Lower leg skin (tissue), 3 donors: ENCODE data around the gene CLP1.

Experiments
- POLR2A ChIP-seq, 2 donors: fragments of 450-650 bp; IDR thresholded peaks; one replicate each; pipeline ENCODE4 v1.6.1; 2016 to 2017; ENCODE audit warnings: antibody characterized with exemption in 2 of 2, mild to moderate bottlenecking in 1 of 2, moderate library complexity in 1 of 2
- TF ChIP-seq, protein P1 (sequence below), 3 donors: fragments of 450-650 bp; IDR thresholded peaks; one replicate each; pipeline ENCODE4 v1.5.1; 2016; ENCODE audit warnings: antibody characterized with exemption in 3 of 3, mild to moderate bottlenecking in 3 of 3, moderate library complexity in 2 of 3

DNA sequence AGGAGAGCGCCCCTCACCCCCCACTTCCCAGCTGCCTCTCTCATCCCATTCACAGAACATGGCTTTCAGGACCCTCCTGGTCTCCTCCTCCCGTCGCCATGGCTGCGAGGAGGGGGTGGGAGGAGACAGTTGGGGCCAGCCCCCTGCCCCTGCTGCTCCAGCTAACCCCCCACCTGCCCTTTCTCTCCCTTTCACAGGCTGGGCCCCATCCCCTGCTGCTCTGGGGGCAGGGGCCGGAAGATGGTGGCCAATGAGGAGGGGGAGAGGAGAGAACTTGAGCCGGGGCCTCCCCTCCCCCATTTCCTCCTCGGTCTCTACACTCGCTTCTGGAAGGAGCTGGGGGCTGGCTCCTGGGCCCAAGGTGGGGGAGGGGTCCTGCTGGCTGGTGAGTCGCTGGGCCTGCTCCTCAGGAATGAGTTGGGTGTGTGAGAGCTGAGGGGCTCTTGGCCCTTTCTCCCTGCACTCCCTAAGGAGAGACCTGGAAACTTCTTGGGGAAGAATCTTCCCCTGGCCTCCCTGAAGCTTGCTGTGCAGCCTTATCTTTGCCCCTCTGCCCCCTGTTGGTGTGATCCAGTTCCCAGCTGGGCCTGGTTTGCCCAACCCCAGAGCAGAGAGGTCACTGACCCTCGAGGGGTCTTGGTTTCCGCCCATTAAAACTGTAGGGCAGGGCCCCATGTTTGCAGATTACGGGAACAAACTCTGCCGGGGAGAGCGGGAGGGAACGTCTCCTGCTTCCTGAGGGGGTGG is 18.1 kb upstream of the CLP1 start:
- TF ChIP-seq, protein P1, sequence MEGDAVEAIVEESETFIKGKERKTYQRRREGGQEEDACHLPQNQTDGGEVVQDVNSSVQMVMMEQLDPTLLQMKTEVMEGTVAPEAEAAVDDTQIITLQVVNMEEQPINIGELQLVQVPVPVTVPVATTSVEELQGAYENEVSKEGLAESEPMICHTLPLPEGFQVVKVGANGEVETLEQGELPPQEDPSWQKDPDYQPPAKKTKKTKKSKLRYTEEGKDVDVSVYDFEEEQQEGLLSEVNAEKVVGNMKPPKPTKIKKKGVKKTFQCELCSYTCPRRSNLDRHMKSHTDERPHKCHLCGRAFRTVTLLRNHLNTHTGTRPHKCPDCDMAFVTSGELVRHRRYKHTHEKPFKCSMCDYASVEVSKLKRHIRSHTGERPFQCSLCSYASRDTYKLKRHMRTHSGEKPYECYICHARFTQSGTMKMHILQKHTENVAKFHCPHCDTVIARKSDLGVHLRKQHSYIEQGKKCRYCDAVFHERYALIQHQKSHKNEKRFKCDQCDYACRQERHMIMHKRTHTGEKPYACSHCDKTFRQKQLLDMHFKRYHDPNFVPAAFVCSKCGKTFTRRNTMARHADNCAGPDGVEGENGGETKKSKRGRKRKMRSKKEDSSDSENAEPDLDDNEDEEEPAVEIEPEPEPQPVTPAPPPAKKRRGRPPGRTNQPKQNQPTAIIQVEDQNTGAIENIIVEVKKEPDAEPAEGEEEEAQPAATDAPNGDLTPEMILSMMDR (IDR thresholded peaks at IDR 0.05) = no peak
- no peak for TF ChIP-seq POLR2A (IDR thresholded peaks at IDR 0.05)
